ENCODE measurements around the gene KMT2B.
A peak's percentile ranks its signal among the peaks of the same experiment; 100 is the strongest.
"Not testable (repeated sequence)": the region's sequence is repeated elsewhere in the genome, so short reads cannot be mapped to it uniquely, and the experiment has no call there.

The KMT2B gene

DNA sequence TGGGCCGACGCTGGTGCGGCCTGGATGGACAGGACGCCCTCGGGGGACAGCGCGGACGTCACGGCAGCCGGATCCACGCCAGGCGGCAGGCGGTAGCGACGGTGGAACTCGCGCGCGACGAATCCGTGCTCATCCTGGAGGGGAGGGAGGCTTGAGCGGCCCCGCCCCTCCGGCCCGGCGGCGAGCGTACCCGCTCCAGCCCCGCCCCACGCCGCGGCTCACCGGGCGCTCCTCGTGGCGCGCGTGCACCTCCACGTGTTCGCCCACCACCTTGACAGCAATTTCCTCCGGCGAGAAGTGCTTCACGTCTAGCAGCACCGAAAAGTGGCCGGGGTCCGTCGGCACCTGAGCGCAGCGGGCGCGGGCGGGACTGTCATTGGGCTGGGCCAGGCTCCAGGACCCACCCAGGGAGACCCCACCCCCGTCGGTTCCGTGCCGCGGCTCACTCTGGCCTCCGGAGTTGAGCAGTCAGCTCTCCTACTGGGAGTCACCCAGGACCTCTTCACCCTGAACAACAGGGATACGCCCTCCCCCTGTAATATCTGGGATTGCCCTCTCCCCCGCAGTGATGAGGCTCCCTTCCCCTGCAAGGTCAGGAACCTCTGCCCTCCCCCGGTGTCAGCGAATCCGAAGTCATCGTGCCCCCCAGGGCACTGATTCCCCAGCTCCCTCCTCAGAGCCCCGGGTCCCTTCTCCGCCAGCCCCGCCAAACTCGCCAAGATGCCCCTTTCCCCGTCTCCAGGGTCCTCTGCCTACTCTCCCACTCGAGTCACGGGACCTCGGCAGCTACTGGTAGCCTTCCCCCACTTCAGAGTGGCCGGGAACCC, 38.0 kb downstream of the KMT2B start:
- no peak for DNase-seq (ENCODE audit: insufficient read length, low spot score)

DNA sequence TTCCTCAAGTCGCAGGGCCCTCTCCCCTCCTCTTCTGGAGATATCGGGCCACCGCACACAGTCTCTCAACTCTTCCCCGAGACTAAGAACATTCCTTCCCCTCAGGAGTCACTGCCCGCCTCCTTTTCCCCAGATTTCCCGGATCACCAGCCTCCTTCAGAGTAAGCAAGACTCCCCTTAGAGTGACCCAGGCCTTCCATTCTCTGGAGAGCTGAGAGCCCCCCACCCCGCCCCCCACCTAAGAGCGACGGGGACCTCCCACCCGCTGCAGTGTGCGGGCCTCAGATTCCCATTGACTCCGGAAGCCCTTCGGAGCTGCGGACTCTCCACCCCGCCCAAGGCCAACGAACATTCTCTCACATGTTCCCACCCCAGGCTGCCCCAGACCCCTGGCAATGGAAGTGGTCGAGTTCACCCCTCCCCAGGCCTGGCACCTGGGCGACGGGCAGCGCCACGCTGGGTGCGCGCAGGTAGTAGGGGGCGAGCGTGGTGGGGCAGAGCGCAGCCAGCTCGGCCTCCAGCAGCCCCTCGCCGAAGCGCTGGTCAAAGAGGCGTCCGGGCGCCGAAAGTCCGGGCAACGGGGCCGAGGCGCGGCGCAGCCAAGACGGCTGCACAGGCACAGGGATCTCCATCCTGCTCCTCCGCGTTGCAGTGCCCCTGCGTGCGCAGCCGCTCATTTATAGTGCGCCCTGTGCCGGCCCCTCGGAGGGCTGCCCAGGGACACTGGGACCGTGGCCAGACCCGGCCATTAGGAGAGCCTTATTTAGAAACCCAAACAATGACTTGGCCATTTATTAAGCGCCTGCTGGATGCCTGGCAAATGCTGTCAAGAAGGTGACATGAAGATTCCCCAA, 38.8 kb downstream of the KMT2B start, which contains the start of gene HSPB6:
Gene HSPB6, minus strand, starts transcription at position 653 of the 854 bp plus-strand sequence. Its CDS starts 21 bp downstream, at position 632.
- no peak for FAIRE-seq
- no peak for DNase-seq (ENCODE audit: insufficient read length, low spot score)

More for the DNA sequence above, 38.0 kb downstream of the KMT2B start:
- FAIRE-seq = no peak

GRCh38 chr19:35757231-35757748, 39.5 kb downstream of the KMT2B start:
- FAIRE-seq (no peak), DNase-seq (ENCODE audit: insufficient read length, low spot score) (no peak)

DNA sequence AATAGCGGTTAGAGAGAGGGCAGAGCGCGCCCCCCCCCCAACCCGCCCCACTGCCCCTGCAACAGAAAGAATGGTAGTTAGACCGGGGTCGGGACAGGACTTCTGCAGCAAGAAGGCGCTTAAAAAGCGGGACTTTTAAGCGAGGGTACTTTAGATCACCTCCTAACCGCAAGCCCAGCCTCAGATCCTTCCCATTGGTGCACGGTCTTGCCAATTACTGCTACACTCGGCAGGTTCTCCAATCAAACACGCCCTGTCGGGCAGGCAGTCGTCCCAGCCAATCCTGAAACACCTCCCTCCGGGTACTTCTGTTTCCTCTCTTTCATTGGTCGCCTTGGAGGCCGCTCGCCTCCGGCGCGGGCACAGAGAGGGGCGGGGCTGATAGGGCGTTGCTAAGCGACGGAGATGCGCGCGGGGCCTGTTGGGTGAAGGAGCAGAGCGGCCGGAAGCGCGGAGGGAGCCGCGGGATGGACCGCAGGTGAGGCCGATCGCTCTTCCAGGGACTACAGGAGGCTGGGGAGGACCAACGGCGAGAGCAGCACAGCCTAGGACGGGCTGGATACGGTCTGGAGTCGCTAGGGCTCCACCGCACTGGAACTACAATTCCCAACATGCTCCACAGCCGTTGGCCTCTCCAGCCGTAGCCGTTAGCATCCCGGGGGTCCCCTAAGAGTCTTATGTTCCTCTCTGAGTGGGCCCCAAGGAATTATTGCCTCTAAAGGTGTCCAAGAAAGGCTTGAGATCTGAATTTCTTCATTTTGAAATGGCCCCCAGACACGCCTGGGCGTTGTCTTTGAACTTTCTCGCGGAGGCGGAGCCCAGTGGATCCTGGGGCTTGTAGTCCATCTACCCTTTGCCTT, 40.2 kb downstream of the KMT2B start, which contains the start of gene PROSER3:
Gene PROSER3, plus strand, starts transcription at position 428 of the 860 bp plus-strand sequence. Its CDS starts 40 bp downstream, at position 468.
- peak; percentile 100 for FAIRE-seq
- DNase-seq (ENCODE audit: insufficient read length, low spot score) = peak; percentile 98

- FAIRE-seq (no peak), DNase-seq (ENCODE audit: insufficient read length, low spot score) (no peak)
These were observed 41.9 kb downstream of the KMT2B start for GRCh38 chr19:35759697-35760096.

- DNase-seq (ENCODE audit: insufficient read length, low spot score) = no peak
- no peak for FAIRE-seq
These were observed 43.0 kb downstream of the KMT2B start for GRCh38 chr19:35760711-35761349.

DNA sequence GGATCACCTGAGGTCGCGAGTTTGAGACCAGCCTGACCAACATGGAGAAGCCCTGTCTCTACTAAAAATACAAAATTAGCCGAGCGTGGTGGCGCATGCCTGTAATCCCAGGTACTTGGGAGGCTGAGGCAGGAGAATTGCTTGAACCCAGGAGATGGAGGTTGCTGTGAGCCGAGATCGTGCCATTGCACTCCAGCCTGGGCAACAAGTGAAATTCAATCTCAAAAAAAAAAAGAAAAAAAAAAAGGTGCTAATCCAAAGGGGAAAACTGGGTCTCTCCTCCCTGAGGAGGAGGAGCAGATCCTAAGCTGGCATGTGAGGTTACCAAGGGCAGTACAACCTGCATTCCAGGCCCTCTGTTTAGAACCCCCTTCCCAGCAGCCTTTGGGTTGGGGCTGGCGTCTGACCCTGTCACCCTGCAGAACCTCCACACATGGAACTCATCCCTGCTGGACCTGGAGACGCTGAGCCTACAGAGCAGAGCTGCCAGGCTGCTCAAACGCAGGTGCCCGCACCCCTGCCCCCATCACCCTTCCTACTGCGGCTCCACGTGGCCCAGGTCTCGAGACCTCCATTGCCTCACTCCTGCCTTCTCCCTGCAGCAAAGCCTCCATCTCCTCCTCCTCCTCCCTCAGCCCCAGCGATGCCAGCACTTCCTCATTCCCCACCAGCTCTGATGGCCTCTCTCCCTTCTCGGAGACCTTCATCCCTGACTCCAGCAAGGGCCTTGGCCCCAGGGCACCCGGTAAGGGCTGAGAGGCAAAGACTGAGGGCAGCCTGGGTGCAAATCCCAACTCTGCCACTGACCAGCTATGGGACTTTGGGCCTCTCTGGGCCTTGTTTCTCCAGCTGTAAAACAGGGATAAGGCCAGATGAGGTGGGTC, 46.9 kb downstream of the KMT2B start:
- no peak for FAIRE-seq
- DNase-seq (ENCODE audit: insufficient read length, low spot score) = no peak

DNA sequence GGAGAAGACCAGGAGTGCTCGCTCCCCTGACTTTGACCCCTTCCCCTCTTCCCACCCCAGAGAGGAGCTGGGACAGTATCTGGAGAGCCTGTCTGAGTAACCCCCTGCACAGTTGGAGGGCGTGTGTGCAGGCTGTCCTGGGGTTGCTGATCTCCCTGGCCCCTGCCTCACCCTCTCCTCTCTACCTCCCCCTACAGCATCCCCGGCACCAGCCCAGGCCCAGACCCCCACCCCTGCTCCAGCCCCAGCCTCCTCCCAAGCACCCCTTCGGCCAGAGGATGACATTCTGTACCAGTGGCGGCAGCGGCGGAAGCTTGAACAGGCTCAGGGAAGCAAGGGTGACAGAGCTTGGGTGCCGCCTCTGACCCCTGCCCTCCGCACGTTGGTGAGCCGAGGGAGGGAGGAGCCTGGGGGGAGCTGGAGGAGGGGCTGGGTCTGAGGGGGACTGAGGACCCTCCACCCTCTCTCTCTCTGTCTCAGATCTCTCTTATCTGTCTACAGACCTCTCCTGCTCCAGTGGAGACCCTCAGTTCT, 48.8 kb downstream of the KMT2B start:
- DNase-seq (ENCODE audit: insufficient read length, low spot score) (no peak), FAIRE-seq (no peak)

DNA sequence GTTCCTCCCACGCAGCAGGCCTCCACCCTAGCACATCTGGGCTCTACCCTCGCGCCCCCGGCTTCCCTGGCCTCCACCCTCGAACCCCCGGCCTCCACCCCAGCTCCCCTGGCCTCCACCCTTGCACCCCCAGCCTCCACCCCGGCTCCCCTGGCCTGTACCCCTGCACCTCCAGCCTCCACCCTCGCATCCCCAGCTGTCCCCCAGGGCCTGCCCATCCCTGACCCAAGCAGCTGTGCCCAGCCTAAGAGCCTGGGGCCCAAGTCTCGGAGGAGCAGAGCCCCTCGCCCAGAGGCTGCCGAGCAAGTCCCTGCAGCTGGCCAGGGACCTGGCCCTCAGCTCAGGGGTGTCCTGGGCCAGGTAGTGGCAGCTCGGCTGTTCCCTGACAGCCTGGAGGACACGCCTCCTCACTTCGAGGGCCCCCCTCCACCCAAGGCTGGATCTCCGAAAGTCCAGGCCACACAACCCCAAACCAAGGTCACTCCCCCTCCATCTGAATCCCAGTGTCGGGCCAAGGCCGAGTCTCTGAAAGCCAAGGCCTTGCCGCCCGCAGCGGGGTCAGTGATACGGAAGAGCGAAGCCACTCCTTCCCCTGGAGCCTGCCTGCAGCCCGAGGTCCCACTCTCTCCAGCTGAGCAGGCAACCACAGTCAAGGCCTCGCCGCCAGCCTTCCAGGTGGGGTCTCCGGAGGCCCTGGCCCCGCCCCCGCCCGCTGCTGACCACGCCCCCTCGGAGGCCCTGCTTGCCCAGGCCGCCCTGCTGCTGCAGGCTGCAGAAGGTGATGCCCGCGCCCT, 49.7 kb downstream of the KMT2B start:
- no peak for FAIRE-seq
- DNase-seq (ENCODE audit: insufficient read length, low spot score) = no peak

DNA sequence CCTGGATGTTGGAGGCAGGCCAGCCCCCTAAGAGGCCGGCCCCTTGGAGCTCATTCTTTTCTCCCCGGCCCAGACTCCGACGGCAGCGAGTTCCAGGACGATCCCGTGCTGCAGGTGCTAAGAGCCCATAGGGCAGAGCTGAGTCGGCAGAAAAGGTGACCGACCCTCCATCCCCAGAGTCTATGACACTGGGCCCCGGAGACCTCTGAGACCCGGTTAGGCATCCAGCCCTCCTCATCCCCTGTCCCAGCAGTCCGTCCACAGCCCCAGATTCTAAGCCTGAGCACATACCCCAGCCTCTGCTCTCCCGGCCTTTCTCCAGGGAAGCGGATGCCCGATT, 50.2 kb downstream of the KMT2B start:
- DNase-seq (ENCODE audit: insufficient read length, low spot score) (no peak), FAIRE-seq (no peak)

DNA sequence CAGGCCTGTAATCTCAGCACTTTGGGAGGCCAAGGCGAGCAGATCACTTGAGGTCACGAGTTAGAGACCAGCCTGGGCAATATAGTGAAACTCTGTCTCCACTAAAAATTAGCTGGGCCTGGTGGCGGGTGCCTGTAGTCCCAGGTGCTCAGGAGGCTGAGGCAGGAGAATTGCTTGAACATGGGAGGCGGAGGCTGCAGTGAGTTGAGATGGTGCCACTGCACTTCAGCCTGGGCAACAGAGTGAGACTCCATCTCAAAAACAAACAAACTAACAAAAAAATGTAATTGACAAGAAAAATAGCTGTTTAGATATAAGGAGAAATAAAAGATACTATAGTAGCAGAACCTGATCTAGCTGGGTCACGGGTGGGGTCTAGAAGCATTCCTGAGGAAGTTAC, 54.6 kb downstream of the KMT2B start:
- DNase-seq (ENCODE audit: insufficient read length, low spot score); FAIRE-seq: not testable (repeated sequence)

- no peak for DNase-seq (ENCODE audit: insufficient read length, low spot score)
- no peak for FAIRE-seq
These were observed 55.4 kb downstream of the KMT2B start for GRCh38 chr19:35773020-35773806.

DNA sequence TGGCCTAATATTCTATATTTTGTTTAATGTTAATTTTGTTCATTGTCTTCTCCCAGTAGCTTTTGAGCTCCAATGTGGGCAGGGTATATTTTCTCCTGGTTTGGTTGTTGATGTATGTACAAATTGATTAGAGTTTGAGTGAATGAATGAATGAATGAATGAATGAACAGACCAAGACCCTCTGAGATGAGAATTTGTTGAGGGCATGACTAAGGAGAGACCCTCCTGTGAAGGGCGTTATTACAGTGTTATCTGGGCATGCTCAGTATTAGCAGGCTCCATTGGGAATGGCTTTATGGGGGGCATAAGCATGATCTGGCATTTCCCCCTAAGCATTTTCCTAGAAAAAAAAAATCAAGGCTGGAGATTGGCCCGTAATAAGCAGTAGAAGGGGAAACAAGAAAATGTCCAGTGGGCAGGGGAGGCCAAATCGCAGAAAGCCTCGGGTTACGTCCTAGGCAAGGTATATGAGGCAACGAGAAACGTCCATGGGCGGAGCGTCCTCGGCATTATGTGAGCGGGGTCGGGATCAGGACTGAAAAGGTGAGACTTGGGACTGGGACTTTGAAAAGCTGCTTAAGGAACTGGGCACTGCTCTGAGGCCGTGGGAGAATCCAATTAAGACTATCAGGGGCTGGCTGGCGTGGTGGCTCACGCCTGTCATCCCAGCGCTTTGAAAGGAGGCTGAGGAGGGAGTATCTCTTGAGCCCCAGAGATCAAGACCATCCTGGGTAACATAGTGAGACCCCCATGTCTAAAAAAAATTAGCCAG, 56.7 kb downstream of the KMT2B start:
- no peak for DNase-seq (ENCODE audit: insufficient read length, low spot score)

GRCh38 chr19:35775046-35775297, 57.2 kb downstream of the KMT2B start:
- DNase-seq (ENCODE audit: insufficient read length, low spot score) = no peak
- no peak for FAIRE-seq

More for the DNA sequence above, 56.7 kb downstream of the KMT2B start:
- FAIRE-seq = no peak

- DNase-seq (ENCODE audit: insufficient read length, low spot score) (peak; percentile 97), FAIRE-seq (peak; percentile 95)
These were observed 57.7 kb downstream of the KMT2B start, which contains the start of gene ARHGAP33 for GRCh38 chr19:35775298-35776101. ARHGAP33 (plus strand) TSS chr19:35775564; CDS start chr19:35775659, 95 bp downstream.
